GM21360 (cell line): Measurements from ENCODE around the gene SPACA4.

Experiments used
- ATAC-seq: cut with Tn5 transposase; IDR thresholded peaks from one replicate; pipeline ENCODE4 v1.9.1; 2021; ENCODE audit warnings: mild to moderate bottlenecking, moderate library complexity; ENCODE audit not compliant: unreplicated experiment

The SPACA4 gene

GRCh38 chr19:48633148-48634035, 26.9 kb downstream of the SPACA4 start:
- ATAC-seq, result no peak

GRCh38 chr19:48634036-48634342, 27.4 kb downstream of the SPACA4 start:
- ATAC-seq, result no peak

- no peak for ATAC-seq
Observed at GRCh38 chr19:48634424-48635262, 28.1 kb downstream of the SPACA4 start.

GRCh38 chr19:48635263-48635965, 28.9 kb downstream of the SPACA4 start:
- no peak for ATAC-seq

DNA sequence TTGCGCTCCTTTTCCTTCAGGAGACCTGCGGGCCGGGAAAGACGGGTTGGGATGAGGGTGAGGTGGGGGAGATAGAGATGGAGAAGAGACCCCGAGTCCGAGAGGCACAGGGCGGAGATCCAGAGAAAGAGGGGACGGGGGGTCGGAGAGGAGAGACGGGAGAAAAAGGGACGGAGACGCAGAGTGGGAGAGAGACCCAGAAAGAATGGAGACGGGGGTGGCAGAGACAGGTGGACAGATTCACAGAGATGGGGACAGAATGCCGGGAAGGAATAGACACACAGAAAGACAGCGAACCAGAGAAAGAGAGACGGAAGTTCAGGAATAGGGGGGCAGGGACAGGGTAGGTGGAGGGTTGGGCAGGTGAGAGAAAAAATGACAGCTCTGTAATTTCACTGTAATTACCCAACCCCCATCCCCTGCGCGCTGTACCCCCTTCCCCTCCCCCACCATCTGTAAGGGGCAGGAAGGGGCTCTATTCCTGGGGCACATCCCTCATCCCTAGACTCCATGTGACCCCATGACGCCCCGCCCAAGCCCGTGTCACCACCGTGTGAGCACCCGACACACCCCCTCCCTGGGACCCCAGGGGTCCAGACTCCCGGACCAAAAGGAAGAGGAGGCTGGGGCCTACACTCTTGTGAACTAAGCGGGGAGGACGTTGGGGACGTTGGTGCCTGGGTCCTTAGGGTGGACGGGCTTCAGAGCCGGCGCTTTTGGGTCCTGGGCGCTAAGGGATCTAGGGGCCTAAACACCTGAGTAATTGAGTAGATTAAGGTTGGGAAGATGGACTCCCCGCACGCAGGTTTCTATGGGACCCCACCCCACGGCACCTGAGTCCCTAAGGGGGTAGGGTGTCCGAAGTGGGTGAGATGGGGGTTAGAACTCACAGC, 29.7 kb downstream of the SPACA4 start:
- ATAC-seq, result no peak

- ATAC-seq, result no peak
Observed at GRCh38 chr19:48636859-48637448, 30.4 kb downstream of the SPACA4 start, which contains the start of gene DBP. DBP (minus strand) TSS chr19:48637379; CDS start chr19:48636994, 385 bp downstream.

DNA sequence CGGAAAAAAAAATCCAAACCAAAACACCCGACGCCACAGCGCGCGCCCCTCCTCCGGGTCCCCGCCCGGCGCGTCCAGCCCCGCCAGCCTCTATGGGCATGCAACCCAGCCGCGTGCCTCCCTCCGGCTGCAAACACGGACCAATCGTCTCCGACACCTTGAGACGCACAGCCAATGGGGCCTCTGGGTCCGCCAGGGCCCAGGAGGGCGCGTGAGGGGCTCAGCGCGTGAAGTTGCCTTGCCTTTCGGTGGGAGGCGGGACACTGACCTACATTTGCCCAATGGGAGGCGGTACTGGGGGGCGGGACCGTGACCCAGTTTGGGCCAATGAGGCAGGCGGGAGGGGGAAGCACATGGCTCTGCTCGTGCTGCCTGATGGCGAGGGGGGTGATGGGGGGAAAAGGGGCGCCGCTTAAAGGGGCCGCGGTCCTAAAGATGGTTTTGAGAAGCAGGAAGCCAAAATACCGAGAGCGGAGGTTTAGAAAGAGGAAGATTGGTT, 31.0 kb downstream of the SPACA4 start:
- ATAC-seq, result peak; percentile 65

DNA sequence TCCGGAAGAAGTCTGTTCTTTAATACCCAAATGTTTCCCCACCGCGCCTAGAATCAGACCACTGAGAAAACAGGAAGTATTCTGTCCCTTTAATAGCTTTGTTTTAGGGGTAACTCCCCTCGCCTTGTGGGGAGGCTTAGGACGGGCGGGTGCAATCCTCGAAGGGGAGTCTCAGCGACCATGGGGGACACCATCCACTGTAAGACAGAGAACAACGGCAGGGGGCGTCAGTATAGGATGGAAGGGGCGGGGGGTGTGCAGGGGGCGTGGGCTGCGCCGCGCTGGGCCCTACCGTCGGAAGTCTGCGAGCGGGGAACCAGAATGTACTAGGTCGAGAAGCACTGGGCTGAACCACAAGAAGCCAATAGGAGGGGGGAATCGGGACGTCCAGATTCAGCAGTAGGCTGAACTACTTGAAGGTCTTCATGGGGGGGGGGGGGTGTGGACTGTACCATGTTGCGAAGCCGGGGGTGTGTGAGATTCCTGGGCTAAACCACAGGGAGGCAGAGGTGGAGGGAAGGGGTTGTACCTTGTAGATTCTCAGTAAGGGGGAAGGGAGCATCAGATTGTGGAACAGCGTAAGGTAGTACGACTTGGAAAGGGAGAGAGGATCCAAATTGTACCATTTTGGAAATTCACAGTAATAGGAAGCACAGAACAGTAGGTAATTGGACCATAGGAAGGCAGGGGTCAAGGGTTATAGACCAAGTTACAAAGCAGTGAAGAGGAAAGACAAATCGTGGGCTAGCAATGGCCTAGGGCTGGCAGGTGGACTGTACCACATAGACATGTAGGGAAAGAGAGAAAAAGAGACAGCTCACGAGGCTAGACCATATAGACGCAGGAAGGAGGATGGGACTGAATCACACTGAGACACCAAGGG, 31.6 kb downstream of the SPACA4 start:
- ATAC-seq, result no peak

DNA sequence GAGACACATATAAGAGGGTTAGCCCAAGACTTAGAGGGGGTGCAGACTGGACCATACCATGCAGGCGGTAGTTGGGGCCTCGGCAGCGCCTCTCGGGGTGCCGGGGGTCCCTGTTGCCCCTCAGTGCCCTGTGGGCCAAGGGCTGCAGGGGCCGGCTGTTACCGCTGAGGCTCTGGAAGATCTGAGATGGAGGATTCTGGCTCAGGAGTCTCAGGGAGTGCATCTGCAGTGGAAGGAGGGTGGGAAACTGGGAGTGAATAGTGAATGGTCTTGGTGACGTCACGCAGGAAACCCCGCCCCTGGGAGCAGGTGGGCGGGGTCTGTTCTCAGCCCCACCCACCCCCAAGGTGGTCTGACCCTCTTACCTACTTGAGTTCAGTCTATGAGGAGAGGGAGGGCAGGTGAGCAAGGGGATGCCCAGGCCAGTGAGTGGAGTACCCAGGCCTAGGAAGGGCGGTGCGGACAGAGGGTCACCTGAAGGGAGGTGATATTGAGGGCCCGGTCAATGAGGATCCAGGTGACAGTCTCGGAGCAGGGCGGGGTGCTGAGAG, 32.4 kb downstream of the SPACA4 start:
- no peak for ATAC-seq

DNA sequence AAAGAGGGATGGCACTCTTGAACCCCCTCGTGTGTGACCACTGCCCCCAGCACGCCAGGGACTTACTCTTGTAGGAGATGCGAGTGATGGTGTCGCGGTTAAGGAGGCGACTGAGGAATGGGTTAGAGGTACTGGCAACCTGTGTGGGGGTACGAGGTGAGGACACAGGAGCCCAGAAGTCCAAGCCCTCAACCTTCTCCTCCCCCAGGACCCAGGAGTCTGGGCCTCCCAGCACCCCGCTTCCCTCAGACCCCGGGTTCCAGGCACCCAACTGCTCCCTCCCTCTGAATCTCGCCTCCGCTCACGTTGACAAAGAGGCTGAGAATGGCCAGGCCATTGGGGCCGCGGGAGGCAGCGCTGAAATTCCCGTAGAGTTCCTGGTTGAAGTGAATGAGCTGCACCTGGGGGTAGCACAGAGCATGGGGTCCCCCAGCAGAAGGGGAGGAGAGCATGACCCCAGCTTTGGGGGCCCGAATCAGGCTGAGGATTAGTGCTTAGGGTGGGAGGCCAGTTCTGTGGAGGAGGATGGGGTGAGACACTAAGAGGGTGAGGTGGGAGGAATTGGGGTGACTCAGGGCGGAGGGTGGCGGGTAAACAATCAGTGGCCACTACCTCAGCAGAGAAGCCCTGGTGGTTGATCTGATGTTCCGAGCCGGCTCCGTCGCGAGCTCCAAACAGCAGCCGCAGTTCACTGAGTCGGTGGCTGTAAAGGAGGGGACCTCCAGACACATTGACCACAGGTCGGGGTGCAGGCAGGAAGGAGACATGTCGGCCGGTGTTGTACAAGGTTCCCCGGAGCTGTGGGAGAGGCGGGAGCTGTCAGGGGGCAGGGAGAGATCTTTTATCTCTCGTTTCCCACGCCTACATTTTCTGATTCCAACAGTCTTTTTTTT, 33.2 kb downstream of the SPACA4 start:
- ATAC-seq, result no peak

DNA sequence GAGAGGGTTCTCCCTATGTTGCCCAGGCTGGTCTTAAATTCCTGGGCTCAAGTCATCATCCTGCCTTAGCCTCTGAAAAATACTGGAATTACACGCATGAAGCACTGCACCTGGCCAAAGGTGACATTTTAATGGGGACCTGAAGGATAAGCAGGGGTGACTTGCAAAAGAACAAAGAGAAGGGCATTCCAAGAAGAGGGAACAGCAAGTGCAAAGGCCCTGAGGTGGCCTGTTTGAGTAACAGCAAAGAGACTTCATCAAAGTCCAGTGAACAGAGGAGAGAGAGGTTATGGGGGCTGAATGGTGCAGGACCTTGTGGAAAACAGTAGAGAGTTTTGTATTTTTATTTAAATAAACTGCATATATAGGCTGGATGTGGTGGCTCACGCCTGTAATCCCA, 35.3 kb downstream of the SPACA4 start:
- no peak for ATAC-seq

DNA sequence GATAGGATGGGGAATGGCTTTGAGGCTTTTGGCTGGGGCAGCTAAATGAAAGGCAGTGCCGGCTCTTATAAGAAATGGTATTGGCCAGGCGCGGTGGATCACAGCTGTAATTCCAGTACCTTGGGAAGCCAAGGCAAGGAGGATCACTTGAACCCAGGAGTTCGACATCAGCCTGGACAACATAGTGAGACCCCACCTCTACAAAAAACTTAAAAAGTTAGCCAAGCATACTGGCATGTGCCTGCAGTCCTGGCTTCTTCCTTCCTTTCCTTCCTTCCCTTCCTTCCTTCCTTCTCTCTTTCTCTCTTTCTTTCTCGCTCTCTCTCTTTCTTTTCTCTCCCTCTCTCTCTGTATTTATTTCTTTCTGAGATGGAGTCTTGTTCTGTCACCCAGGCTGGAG, 36.3 kb downstream of the SPACA4 start:
- no peak for ATAC-seq

- no peak for ATAC-seq
Observed at GRCh38 chr19:48644355-48644754, 37.8 kb downstream of the SPACA4 start.

GRCh38 chr19:48644839-48645619, 38.5 kb downstream of the SPACA4 start:
- no peak for ATAC-seq

DNA sequence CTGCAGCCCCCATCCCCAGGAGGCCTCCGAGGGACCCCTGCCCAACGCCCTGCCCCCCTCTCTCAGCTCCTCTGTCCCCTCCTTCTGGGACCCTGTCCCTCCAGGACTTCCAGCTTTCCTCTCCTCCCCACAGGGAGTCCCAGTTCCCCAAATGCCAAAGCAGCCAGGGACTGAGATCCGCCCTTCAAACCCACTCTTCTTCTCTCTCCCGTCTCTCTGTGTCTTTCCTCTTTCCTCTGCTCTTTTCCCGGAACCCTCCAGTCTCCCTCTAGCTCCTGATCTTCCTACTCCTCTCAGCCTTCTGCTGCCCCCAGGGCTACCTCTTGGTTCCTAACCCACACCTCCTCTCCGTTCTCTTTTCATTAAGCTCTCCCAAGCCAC, 39.1 kb downstream of the SPACA4 start:
- ATAC-seq, result no peak

DNA sequence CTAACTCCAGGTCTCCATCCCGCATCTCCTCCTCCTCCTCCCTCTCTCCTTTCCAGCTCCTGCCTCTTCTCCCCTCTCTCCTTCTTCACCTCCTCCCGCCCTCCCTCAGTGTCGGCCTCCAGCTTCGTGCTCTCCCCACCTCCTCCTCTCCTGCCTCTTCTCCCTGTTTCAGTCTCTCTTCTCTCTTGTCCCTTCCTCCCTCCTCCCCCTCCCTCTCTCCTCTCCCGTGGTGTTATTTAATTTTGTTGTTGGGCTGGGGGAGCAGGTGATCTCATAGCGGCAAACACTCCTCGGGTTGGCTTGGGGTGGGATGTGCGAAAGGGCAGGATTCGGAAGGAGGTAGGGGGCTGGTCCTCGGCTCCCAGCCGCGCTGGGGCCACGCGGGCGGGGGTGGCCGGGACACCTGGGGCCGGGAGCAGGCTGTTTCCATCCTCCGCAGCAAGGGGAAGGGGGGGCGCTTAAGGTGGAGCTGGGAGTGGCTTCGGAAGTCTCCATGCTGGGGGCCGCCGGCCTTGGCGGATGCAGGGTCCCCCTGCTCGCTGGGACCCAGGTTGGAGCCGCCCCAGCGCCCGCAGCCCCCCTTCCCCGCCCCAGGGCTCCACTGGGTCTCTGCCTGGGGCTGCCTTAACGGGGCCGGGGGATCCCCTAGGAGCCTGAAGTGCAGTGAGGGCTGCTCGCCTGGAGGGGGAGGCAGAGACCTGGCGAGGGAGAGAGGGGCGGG, 39.6 kb downstream of the SPACA4 start, which contains the start of gene CA11:
Gene CA11 (minus strand): TSS at position 187 of the 721 bp plus-strand sequence. CDS start 555 bp downstream, outside the sequence.
- ATAC-seq, result peak; percentile 69
